ENCODE results near the gene INTS3. TPM values are rescaled to one million over a fixed set of nuclear protein-coding genes. Genes with fewer than 3 reads are reported as not detected.

The INTS3 gene
- total and polyA plus RNA-seq, 2 of the 8 experiments (the other 6 are each of a cell fraction or from before 2014, with no cell fraction given), result 66.8 to 93.2 TPM

- no peak for TF ChIP-seq BRCA1 (IDR thresholded peaks at IDR 0.05; ENCODE audit: low read depth, low read length)
- no peak for TF ChIP-seq TAF1 (IDR thresholded peaks at IDR 0.05; ENCODE audit: low read depth, low read length)
- TF ChIP-seq GTF2F1 (IDR thresholded peaks at IDR 0.05; ENCODE audit: borderline replicate concordance, low read depth, low read length), result no peak
- TF ChIP-seq KDM4A (IDR thresholded peaks at IDR 0.05; ENCODE audit: low read depth, low read length, severe bottlenecking), result no peak
- TF ChIP-seq TCF12 (IDR thresholded peaks at IDR 0.05; ENCODE audit: low read depth, low read length), result no peak
- no peak for TF ChIP-seq RNF2 (IDR thresholded peaks at IDR 0.05; ENCODE audit: borderline replicate concordance, low read depth, low read length, missing control alignments, poor library complexity, severe bottlenecking)
Measured at GRCh38 chr1:153735090-153735420, 7.2 kb downstream of the INTS3 start (continued).

Data from H1 (cell line).